ENCODE data around the gene SUSD3.

Gene SUSD3

GRCh38 chr9:93123561-93124283 is 65.2 kb downstream of the SUSD3 start:
- DNase-seq (ENCODE audit: low spot score): no peak

- no peak for DNase-seq (ENCODE audit: low spot score)
Measured at GRCh38 chr9:93124793-93125192, 66.3 kb downstream of the SUSD3 start.

- DNase-seq (ENCODE audit: low spot score): no peak
Measured at GRCh38 chr9:93125331-93125894, 66.9 kb downstream of the SUSD3 start.

- DNase-seq (ENCODE audit: low spot score): no peak
Measured at GRCh38 chr9:93126151-93126781, 67.8 kb downstream of the SUSD3 start.

GRCh38 chr9:93126825-93127368 is 68.4 kb downstream of the SUSD3 start:
- no peak for DNase-seq (ENCODE audit: low spot score)

GRCh38 chr9:93127395-93127911 is 69.0 kb downstream of the SUSD3 start:
- DNase-seq (ENCODE audit: low spot score): no peak

GRCh38 chr9:93128011-93128714 is 69.7 kb downstream of the SUSD3 start:
- no peak for DNase-seq (ENCODE audit: low spot score)

GRCh38 chr9:93128715-93129224 is 70.3 kb downstream of the SUSD3 start:
- DNase-seq (ENCODE audit: low spot score): no peak

GRCh38 chr9:93129286-93129685 is 70.8 kb downstream of the SUSD3 start:
- no peak for DNase-seq (ENCODE audit: low spot score)

GRCh38 chr9:93129691-93130500 is 71.4 kb downstream of the SUSD3 start:
- DNase-seq (ENCODE audit: low spot score): peak; percentile 44

GRCh38 chr9:93130861-93131481 is 72.5 kb downstream of the SUSD3 start:
- peak; percentile 50 for DNase-seq (ENCODE audit: low spot score)

GRCh38 chr9:93131599-93132286 is 73.2 kb downstream of the SUSD3 start:
- no peak for DNase-seq (ENCODE audit: low spot score)

- peak; percentile 72 for DNase-seq (ENCODE audit: low spot score)
Measured at GRCh38 chr9:93132287-93132927, 73.9 kb downstream of the SUSD3 start.

- DNase-seq (ENCODE audit: low spot score): no peak
Measured at GRCh38 chr9:93132946-93133680, 74.6 kb downstream of the SUSD3 start.

GRCh38 chr9:93133681-93134014 is 75.1 kb downstream of the SUSD3 start:
- DNase-seq (ENCODE audit: low spot score): peak; percentile 52

GRCh38 chr9:93134015-93134739 is 75.7 kb downstream of the SUSD3 start, which contains the start of gene NINJ1:
NINJ1 (minus strand) TSS chr9:93134251; CDS start chr9:93134217, 34 bp downstream.
- DNase-seq (ENCODE audit: low spot score): no peak
